WI38 (cell line): ENCODE data around the gene TBRG4.

ENCODE experiments used
- H3K4me3 ChIP-seq: 2 replicates; pipeline ENCODE4 v1.5.1; 2011; ENCODE audit warnings: low read depth, mild to moderate bottlenecking, control low read depth, low read length
- TF ChIP-seq, protein P1 (sequence below): IDR thresholded peaks from 2 replicates; pipeline ENCODE4 v1.5.1; 2012; ENCODE audit warnings: low read depth, mild to moderate bottlenecking, control low read depth, low read length

TBRG4 gene

DNA sequence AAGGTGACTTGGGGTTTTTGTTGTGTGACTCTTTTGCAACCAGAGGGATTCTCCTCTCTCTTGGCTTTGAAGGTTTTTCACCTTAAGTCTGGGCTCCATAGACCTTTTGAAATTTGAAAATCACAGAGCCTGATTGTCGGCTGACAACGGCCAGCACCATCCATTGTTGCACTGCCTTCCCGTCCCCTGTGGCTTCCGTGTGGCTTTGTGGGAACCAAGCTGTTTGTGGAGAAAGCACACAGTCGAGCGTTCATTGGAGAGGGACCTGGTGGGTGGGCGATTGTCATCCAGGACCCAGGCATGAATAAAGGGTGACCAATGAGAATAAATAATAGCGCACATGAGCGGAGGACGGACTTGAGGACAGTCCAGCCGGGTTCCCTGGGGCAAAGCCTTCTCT, 38.7 kb upstream of the TBRG4 start:
- H3K4me3 ChIP-seq: no peak overlapping the region
- TF ChIP-seq, protein P1, sequence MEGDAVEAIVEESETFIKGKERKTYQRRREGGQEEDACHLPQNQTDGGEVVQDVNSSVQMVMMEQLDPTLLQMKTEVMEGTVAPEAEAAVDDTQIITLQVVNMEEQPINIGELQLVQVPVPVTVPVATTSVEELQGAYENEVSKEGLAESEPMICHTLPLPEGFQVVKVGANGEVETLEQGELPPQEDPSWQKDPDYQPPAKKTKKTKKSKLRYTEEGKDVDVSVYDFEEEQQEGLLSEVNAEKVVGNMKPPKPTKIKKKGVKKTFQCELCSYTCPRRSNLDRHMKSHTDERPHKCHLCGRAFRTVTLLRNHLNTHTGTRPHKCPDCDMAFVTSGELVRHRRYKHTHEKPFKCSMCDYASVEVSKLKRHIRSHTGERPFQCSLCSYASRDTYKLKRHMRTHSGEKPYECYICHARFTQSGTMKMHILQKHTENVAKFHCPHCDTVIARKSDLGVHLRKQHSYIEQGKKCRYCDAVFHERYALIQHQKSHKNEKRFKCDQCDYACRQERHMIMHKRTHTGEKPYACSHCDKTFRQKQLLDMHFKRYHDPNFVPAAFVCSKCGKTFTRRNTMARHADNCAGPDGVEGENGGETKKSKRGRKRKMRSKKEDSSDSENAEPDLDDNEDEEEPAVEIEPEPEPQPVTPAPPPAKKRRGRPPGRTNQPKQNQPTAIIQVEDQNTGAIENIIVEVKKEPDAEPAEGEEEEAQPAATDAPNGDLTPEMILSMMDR: no peak

- TF ChIP-seq, protein P1: no peak
- no peak overlapping the region for H3K4me3 ChIP-seq
These were observed 38.1 kb upstream of the TBRG4 start for GRCh38 chr7:45149606-45150005.

DNA sequence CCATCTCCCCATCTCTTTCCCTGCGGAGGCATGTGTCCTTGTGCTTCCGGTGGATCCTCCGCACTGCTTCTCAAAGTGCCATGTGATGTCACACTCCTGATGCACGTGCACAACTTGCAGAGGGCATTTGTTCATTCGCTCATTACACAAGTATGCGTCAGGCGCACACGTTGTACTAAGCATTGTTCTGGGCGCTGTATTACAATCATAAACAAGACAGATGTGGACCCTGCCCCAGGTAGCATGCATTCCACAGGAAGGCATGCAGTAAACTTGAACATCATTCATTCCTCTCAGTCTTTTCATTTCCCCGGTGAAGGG, 37.1 kb upstream of the TBRG4 start:
- TF ChIP-seq, protein P1: no peak
- no peak overlapping the region for H3K4me3 ChIP-seq

DNA sequence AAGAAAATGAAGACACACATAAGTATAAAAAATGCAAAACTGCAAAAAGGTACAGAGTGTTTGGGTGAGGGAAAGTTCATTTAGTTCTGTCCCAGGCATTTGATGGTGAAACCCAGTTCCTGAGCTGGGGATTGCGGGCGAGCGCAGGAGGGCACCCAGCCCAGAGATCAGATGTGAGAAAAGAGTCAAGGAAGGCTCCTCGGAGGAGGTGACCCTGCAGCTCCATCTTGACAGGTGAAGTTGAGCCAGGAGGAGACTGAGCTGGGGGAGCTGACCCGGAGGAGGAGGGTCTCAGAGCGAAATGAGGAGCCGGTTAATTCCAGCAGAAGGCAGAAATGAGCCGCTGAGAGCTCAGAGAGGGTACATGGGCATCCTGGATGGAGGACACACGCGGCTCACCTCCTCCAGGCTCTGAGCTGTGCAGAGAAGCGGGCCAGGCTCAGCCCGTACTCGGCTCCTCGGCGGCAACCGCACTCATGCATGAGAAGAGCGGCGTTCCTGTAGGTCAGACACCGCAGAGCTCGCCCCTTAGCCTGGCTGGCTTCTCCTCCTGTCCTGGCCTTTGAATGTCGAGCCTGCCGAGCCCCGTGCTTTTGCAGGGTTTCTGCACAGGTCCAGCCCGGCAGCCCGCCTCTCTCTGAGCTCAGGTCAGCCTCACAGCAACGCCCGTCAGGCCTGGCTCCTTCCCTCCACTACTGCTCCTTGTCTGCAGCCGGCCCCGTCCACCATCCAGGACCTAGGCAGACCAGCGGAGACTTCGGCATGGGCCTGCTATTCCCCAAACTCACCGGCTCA, 36.6 kb upstream of the TBRG4 start:
- TF ChIP-seq, protein P1: no peak
- H3K4me3 ChIP-seq: no peak overlapping the region

GRCh38 chr7:45146531-45147379, 35.3 kb upstream of the TBRG4 start:
- H3K4me3 ChIP-seq: no peak overlapping the region
- TF ChIP-seq, protein P1: no peak

DNA sequence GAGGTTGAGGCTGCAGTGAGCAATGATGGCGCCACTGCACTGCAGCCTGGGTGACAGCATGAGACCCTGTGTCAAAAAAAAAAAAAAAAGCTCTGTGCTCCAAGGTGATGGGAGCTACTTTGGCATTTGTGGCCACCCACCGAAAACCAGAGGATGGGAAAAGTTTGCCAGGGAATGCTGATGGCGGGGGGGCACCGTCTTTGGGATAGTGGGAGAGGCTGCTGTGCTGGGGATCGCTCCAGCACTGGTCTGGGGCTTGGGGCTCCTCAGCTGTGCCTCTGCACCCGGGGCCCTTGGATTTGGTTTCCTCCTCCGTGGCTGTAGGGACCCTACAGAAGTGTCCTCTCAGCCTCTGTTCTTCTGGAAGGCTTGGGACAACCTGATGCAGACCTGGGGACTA, 34.4 kb upstream of the TBRG4 start:
- TF ChIP-seq, protein P1: no peak
- H3K4me3 ChIP-seq: no peak overlapping the region

- TF ChIP-seq, protein P1: no peak
- H3K4me3 ChIP-seq: no peak overlapping the region
These were observed 32.1 kb upstream of the TBRG4 start for GRCh38 chr7:45143616-45144015.
